GM19463 (cell line): Measurements from ENCODE around the gene PAFAH1B1.
A peak's percentile ranks its signal among the peaks of the same experiment; 100 is the strongest.
"Not testable (repeated sequence)": the region's sequence is repeated elsewhere in the genome, so short reads cannot be mapped to it uniquely, and the experiment has no call there.

Experiments used
- ATAC-seq: cut with Tn5 transposase; IDR thresholded peaks from one replicate; pipeline ENCODE4 v1.9.1; 2021; ENCODE audit warnings: mild to moderate bottlenecking, moderate library complexity; ENCODE audit not compliant: unreplicated experiment

The PAFAH1B1 gene

GRCh38 chr17:2592971-2593820 is at the start of gene PAFAH1B1:
Gene PAFAH1B1, plus strand, starts transcription at chr17:2593654. Its CDS starts 44,635 bp downstream, at chr17:2638289.
- peak; percentile 85 for ATAC-seq

GRCh38 chr17:2545393-2545792 is 48.1 kb upstream of the PAFAH1B1 start:
- no peak for ATAC-seq

DNA sequence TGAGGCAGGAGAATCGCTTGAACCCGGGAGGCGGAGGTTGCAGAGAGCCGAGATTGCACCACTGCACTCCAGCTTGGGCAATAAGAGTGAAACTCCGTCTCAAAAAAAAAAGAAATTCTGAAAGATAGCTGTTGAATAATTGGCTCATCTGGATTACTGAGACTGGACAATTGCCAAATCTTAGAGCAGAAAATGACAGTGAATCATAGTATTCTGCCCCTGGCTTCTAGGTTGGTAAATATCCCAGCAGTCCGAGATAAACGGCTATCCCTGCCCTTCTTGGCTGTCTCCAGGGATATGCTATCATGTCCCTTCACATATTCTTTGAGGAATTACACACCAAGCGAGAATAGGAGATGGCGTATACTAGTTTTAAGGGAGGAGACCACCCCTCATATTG is 46.3 kb upstream of the PAFAH1B1 start:
- no peak for ATAC-seq

- ATAC-seq = not testable (repeated sequence)
These were observed 45.4 kb upstream of the PAFAH1B1 start for GRCh38 chr17:2548026-2548425.

DNA sequence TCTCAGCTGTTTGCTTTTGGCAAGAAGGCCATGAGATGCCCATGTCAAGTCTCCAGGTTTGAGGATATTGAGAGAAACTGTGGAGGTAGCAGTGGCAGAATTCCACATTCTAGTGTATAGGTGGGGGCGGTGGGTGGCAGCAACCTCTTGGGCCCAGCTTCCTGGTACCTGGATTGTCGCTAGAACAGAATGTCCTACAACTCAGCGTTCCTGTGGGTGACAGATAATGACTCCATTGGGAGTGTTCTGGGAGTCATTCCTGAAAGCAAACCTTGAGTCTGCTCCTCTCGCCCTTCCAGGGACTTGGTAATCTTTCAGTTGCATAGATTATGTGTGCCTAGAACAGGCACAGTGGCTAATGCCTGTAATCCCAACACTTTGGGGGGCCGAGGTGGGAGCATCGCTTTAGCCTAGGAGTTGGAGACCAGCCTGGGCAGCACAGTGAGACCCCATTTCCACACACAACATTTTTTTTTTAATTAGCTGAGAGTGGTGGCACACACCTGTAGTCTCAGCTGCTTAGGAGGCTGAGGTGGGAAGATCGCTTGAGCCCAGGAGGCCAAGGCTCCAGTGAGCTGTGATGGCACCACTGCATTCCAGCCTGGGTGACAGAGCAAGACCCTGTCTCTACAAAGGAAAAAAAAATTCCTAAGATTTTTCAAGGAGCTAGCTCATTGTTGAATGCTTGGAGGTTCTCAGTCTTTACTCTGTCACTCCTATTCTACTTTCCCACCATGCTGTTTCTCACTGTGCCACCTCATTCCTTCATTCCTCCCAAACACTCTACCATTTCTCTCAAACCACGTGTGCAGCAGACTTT is 43.9 kb upstream of the PAFAH1B1 start:
- no peak for ATAC-seq

- no peak for ATAC-seq
These were observed 42.0 kb upstream of the PAFAH1B1 start for GRCh38 chr17:2551493-2551892.

- ATAC-seq = no peak
These were observed 41.5 kb upstream of the PAFAH1B1 start for GRCh38 chr17:2551928-2552327.

DNA sequence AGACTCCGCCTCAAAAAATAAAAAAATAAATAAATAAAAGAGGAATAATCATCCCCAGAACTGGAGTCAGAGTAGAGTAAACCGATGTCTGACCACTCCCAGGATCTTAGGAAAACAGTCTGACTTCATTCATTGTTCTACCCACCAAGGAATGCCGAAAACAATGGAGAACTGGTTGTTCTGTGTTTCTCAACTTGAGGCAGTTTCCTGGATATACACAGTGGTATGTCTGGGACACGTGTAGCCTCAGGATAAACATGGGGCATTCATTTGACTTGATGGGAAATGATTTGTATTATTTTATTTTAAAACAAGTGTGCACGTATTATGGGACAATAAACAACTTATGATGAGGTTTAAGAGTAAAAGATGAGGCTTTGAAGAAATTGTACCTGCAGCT is 32.8 kb upstream of the PAFAH1B1 start:
- ATAC-seq = no peak

DNA sequence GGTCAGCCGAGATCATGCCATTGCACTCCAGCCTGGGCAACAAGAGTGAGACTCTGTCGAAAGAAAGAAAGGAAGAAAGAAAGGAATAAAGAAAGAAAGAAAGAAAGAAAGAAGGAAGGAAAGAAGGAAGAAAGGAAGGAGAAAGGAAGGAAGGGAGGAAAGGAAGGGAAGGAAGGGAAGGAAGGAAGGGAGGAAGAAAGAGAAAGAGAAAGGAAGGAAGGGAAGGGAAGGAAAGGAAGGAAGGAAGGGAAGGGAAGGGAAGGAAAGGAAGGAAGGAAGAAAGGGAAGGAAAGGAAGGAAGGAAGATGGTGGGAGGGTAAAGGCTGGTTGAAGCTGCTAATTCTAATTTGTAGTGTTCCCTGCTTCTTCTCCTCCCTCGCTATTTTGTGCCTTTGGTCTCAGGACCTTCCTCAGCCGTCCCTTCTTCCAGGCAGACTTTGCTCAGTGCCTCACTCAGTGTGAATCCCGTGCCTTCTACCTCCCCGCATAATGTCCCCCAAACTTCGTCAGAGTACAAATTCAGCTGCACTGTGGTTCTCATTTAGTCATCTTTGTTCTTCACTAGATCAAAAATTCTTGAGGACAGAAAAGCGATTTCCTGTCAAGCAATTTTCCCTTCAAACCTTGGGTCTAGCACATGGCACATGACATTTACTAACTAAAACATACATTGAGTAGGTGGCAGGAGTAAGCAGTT is 31.1 kb upstream of the PAFAH1B1 start:
- no peak for ATAC-seq

DNA sequence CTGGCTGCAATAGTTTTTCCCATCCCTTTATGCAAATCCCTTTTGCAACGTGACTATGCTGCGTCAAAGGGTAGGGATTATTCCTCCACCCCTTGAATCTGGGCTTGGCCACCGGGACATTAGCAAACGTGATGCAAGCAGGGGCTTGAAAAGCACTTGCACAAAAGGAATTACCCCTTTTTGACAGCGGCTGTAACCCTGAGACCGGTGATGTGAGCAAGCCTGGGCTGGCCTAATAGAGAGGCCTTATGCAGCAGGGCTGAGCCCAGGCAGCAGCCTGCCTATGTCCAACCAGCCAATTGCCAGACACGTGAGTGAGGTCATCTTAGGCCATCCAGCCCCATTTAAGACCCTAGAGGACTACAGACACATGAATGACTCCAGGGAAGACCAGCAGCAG is 30.4 kb upstream of the PAFAH1B1 start:
- no peak for ATAC-seq

DNA sequence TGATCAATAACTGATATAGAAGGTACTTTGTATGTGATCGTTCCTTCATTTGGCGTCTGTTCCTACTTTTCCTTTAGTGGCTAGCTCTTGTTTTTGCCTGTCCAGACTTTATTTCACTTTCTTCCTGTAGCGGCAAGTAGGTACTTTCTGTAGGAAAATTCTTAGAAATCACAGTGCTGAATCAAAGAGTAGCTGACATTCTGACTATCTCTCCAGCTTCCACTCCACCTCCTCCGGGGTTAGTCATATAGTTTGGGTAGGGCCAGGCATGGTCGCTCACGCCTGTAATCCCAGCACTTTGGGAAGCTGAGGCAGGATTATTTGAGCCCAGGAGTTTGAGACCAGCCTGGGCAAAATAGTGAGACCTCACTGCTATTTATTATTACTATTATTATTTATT is 29.9 kb upstream of the PAFAH1B1 start:
- ATAC-seq = no peak

- ATAC-seq = no peak
These were observed 28.6 kb upstream of the PAFAH1B1 start for GRCh38 chr17:2564877-2565276.

- no peak for ATAC-seq
These were observed 27.4 kb upstream of the PAFAH1B1 start for GRCh38 chr17:2566056-2566455.

DNA sequence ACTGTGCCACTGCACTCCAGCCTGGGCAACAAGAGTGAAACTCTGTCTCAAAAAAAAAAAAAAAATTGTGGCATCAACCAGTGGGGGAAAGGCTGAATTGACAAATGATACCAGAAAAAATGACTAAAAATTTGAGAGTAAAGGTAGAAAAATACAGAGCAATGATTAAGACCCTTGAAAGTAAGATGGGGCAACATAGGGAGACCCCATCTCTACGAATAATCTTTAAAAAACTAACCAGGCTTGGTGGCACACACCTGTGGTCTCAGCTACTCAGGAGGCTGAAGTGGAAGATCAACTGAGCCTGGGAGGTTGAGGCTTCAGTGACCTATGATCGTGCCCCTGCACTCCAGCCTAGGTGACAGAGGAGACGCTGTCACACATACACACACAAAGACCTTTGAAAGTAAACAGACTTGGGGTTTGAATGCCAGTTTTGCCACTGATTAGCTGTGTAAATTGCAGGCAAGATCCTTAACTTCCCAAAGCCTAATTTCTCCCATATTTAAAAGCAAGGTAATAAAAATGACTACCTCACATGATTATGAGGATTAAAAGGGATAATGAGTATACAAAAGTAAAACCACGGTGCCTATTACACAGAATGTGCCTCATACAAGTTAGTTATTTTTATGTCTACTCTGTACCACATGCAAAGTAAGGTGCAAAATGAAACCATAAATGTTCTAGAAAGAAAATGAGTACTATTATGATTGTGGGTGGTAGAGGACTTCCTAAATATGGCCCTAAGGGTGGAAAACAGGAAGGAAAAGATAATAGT is 21.7 kb upstream of the PAFAH1B1 start:
- no peak for ATAC-seq

DNA sequence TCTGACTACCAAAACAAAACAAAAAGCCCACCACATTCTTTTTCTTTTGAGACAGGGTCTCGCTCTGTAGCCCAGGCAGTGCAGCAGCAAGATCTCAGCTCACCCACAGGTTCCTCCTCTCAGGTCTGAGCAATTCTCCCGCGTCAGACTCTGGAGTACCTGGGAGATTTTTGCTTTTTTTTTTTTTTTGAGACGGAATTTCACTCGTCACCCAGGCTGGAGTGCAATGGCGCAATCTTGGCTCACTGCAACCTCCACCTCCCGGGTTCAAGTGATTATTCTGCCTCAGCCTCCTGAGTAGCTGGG is 21.2 kb upstream of the PAFAH1B1 start:
- ATAC-seq = not testable (repeated sequence)

- ATAC-seq = no peak
These were observed 13.3 kb upstream of the PAFAH1B1 start for GRCh38 chr17:2580151-2580550.

DNA sequence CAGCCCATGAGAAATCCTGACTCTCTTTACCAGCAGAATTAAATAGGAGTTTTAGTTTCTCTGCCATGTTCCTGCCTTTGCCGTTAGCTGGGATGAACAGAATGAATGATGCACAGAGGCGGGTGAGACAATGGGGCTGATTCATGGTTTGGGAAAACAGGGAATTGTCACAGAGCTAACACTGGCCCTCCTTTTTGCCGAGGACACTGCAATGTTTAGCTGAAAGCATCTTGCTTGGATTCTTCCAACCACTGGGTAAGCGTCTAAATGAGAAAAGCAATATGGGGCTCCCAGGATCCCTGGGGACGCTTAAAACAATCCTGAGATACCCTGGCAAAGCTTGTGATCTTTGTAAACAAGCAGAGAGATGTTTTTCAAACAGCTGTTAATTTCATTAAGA is 12.8 kb upstream of the PAFAH1B1 start:
- no peak for ATAC-seq

- ATAC-seq = no peak
These were observed 11.0 kb upstream of the PAFAH1B1 start for GRCh38 chr17:2582493-2582892.

- no peak for ATAC-seq
These were observed 2.3 kb upstream of the PAFAH1B1 start for GRCh38 chr17:2591040-2591640.
